Activated CD4-positive, alpha-beta memory T cell treated with anti-CD3 and anti-CD28 coated beads for 36 hours (primary cell): ENCODE measurements around the gene ALOX12. TPM values are rescaled to one million over a fixed set of nuclear protein-coding genes. Genes with fewer than 3 reads are reported as not detected.
"Not testable (repeated sequence)": the region's sequence is repeated elsewhere in the genome, so short reads cannot be mapped to it uniquely, and the experiment has no call there.

ENCODE experiments used
- CTCF ChIA-PET: fragments of 350-600 bp; sonication (Branson Sonifier 250); formaldehyde crosslinking; loops from one replicate; lab custom pipeline; 2021; ENCODE audit warnings: antibody characterized with exemption, inconsistent platforms; lab: Charles Lee
- POLR2A ChIA-PET: fragments of 350-600 bp; sonication (Branson Sonifier 250); formaldehyde crosslinking; loops from one replicate; lab custom pipeline; 2021; ENCODE audit warnings: antibody characterized with exemption; lab: Charles Lee
- DNase-seq: peaks from one replicate; pipeline ENCODE4 v3.0.0-alpha.2; 2020
- H3K27ac Mint-ChIP-seq: one replicate; pipeline ENCODE4 v1.8.0; 2021; ENCODE audit warnings: mixed read lengths
- H3K27me3 Mint-ChIP-seq: one replicate; pipeline ENCODE4 v1.8.0; 2021; ENCODE audit warnings: mixed read lengths
- H3K36me3 Mint-ChIP-seq: one replicate; pipeline ENCODE4 v1.8.0; 2021; ENCODE audit warnings: mixed read lengths
- H3K4me1 Mint-ChIP-seq: one replicate; pipeline ENCODE4 v1.8.0; 2021; ENCODE audit warnings: low read depth, mixed read lengths
- H3K4me3 Mint-ChIP-seq: one replicate; pipeline ENCODE4 v1.8.0; 2021; ENCODE audit warnings: mild to moderate bottlenecking, mixed read lengths
- H3K9me3 Mint-ChIP-seq: one replicate; pipeline ENCODE4 v1.8.0; 2021; ENCODE audit warnings: mixed read lengths
- intact Hi-C: fragments of 100-400 bp; cut with micrococcal nuclease; formaldehyde crosslinking; loops from one replicate; pipeline ENCODE4 v1.15.1; 2023
- total RNA-seq, 2 experiments: library from RNA; stranded (reverse); gene quantifications; one replicate each; pipeline ENCODE4 v1.2.3, GENCODE V29; 2021

Gene ALOX12
- total RNA-seq, 2 experiments from 2014 or later = not detected

GRCh38 chr17:6986676-6987075 lies 9.2 kb upstream of the ALOX12 start:
- Mint-ChIP-seq H3K36me3 (no peaks in the 10 kb centered on the region), H3K27ac (no peak overlapping the region), H3K27me3 (no peaks in the 10 kb centered on the region), H3K9me3 (no peaks in the 10 kb centered on the region), H3K4me3 (no peak overlapping the region), H3K4me1 (no peaks in the 10 kb centered on the region)
- ChIA-PET CTCF (no interaction called here), POLR2A (no interaction called here)
- intact Hi-C loops = no loop called here
- no peak for DNase-seq

GRCh38 chr17:6989779-6990178 lies 6.1 kb upstream of the ALOX12 start:
- Mint-ChIP-seq H3K27me3 (no peaks in the 10 kb centered on the region), H3K27ac (no peak overlapping the region), H3K4me1 (no peaks in the 10 kb centered on the region), H3K4me3 (no peak overlapping the region), H3K36me3 (no peaks in the 10 kb centered on the region), H3K9me3 (no peaks in the 10 kb centered on the region)
- no peak for DNase-seq
- intact Hi-C loops = no loop called here
- POLR2A ChIA-PET = interaction anchor here (1.2 kb wide), 1 partner anchor 10 kb away, joined by 3 read pairs; no protein-coding TSS in a partner anchor
- CTCF ChIA-PET = interaction anchor here (0.7 to 1.7 kb wide), 5 partner anchors 15 to 147 kb away, joined by 3 to 6 read pairs (median 5); no protein-coding TSS in a partner anchor

- intact Hi-C loops, H3K27me3 Mint-ChIP-seq, H3K36me3 Mint-ChIP-seq, H3K4me1 Mint-ChIP-seq, H3K4me3 Mint-ChIP-seq, DNase-seq, H3K27ac Mint-ChIP-seq, H3K9me3 Mint-ChIP-seq: not testable (repeated sequence)
- ChIA-PET POLR2A (interaction anchor here (0.6 kb wide), 1 partner anchor 20 kb away, joined by 4 read pairs; no protein-coding TSS in a partner anchor), CTCF (interaction anchor here (1.4 to 2.0 kb wide), 3 partner anchors 9 to 79 kb away, joined by 4 to 6 read pairs (median 4); no protein-coding TSS in a partner anchor)
Measured at GRCh38 chr17:6993613-6994056, 2.2 kb upstream of the ALOX12 start.

- Mint-ChIP-seq H3K9me3 (no peaks in the 10 kb centered on the region), H3K27ac (no peak overlapping the region), H3K36me3 (peaks cover 5% of the 10 kb centered on the region), H3K4me3 (no peak overlapping the region), H3K27me3 (no peaks in the 10 kb centered on the region), H3K4me1 (no peaks in the 10 kb centered on the region)
- intact Hi-C loops = no loop called here
- CTCF ChIA-PET = interaction anchor here (1.4 to 2.0 kb wide), 3 partner anchors 8 to 79 kb away, joined by 4 to 6 read pairs (median 4); no protein-coding TSS in a partner anchor
- POLR2A ChIA-PET = interaction anchor here (0.6 kb wide), 1 partner anchor 19 kb away, joined by 4 read pairs; no protein-coding TSS in a partner anchor
- DNase-seq = no peak
Measured at GRCh38 chr17:6994118-6994598, 1.7 kb upstream of the ALOX12 start.

- intact Hi-C loops = no loop called here
- no peaks in the 10 kb centered on the region for H3K9me3 Mint-ChIP-seq
- H3K27me3 Mint-ChIP-seq = no peaks in the 10 kb centered on the region
- H3K4me1 Mint-ChIP-seq = no peaks in the 10 kb centered on the region
- H3K4me3 Mint-ChIP-seq = no peak overlapping the region
- H3K27ac Mint-ChIP-seq = no peak overlapping the region
- peaks cover 5% of the 10 kb centered on the region for H3K36me3 Mint-ChIP-seq
- CTCF ChIA-PET = interaction anchor here (1.2 to 2.0 kb wide), 3 partner anchors 10 to 84 kb away, joined by 4 to 6 read pairs (median 4); no protein-coding TSS in a partner anchor
- POLR2A ChIA-PET = no interaction called here
- DNase-seq = no peak
Measured at GRCh38 chr17:6994666-6995256, 1.1 kb upstream of the ALOX12 start.

- H3K4me3 Mint-ChIP-seq = no peak overlapping the region
- intact Hi-C loops = no loop called here
- DNase-seq = no peak
- no peaks in the 10 kb centered on the region for H3K9me3 Mint-ChIP-seq
- ChIA-PET CTCF (interaction anchor here (1.1 to 1.2 kb wide), 2 partner anchors 8 to 82 kb away, joined by 3 read pairs; no protein-coding TSS in a partner anchor), POLR2A (no interaction called here)
- no peaks in the 10 kb centered on the region for H3K27me3 Mint-ChIP-seq
- no peak overlapping the region for H3K27ac Mint-ChIP-seq
- H3K36me3 Mint-ChIP-seq = peaks cover 13% of the 10 kb centered on the region
- H3K4me1 Mint-ChIP-seq = no peaks in the 10 kb centered on the region
Measured at GRCh38 chr17:6996256-6997011, 585 bp downstream of the ALOX12 start.

- no peak for DNase-seq
- Mint-ChIP-seq H3K9me3 (no peaks in the 10 kb centered on the region), H3K4me3 (no peak overlapping the region), H3K4me1 (no peaks in the 10 kb centered on the region), H3K27ac (no peak overlapping the region), H3K36me3 (peaks cover 18% of the 10 kb centered on the region), H3K27me3 (no peaks in the 10 kb centered on the region)
- intact Hi-C loops = no loop called here
- POLR2A ChIA-PET = no interaction called here
- CTCF ChIA-PET = no interaction called here
Measured at GRCh38 chr17:6997171-6997570, 1.3 kb downstream of the ALOX12 start.

GRCh38 chr17:6998855-6999508 lies 3.1 kb downstream of the ALOX12 start:
- Mint-ChIP-seq H3K36me3 (peaks cover 22% of the 10 kb centered on the region), H3K4me3 (no peak overlapping the region), H3K9me3 (no peaks in the 10 kb centered on the region), H3K27me3 (no peaks in the 10 kb centered on the region), H3K27ac (no peak overlapping the region), H3K4me1 (no peaks in the 10 kb centered on the region)
- CTCF ChIA-PET = interaction anchor here (1.1 to 13.2 kb wide), 3 partner anchors 23 to 90 kb away, joined by 3 to 257 read pairs (median 166); no protein-coding TSS in a partner anchor
- no peak for DNase-seq
- intact Hi-C loops = no loop called here
- POLR2A ChIA-PET = no interaction called here

- DNase-seq = peak; percentile 64
- Mint-ChIP-seq H3K27me3 (no peaks in the 10 kb centered on the region), H3K4me1 (peaks cover 5% of the 10 kb centered on the region), H3K9me3 (no peaks in the 10 kb centered on the region), H3K27ac (no peak overlapping the region), H3K4me3 (no peak overlapping the region), H3K36me3 (peaks cover 24% of the 10 kb centered on the region)
- intact Hi-C loops = loop anchor here (5.0 kb wide), 1 partner anchor 334 kb away; no protein-coding TSS in a partner anchor
- ChIA-PET CTCF (interaction anchor here (0.6 to 13.2 kb wide), 5 partner anchors 21 to 158 kb away, joined by 3 to 257 read pairs (median 63); partner anchors contain the start of gene BCL6B), POLR2A (no interaction called here)
Measured at GRCh38 chr17:7001318-7001961, 5.6 kb downstream of the ALOX12 start.

- no peak overlapping the region for H3K27ac Mint-ChIP-seq
- H3K9me3 Mint-ChIP-seq = no peaks in the 10 kb centered on the region
- ChIA-PET POLR2A (no interaction called here), CTCF (interaction anchor here (0.6 to 13.2 kb wide), 8 partner anchors 9 to 182 kb away, joined by 3 to 257 read pairs (median 24); partner anchors contain the start of gene BCL6B)
- no peak overlapping the region for H3K4me3 Mint-ChIP-seq
- peaks cover 10% of the 10 kb centered on the region for H3K4me1 Mint-ChIP-seq
- peaks cover 24% of the 10 kb centered on the region for H3K36me3 Mint-ChIP-seq
- intact Hi-C loops = loop anchor here (5.0 kb wide), 1 partner anchor 335 kb away; no protein-coding TSS in a partner anchor
- DNase-seq = no peak
- H3K27me3 Mint-ChIP-seq = no peaks in the 10 kb centered on the region
Measured at GRCh38 chr17:7002288-7003047, 6.6 kb downstream of the ALOX12 start.
